H1 (cell line): ENCODE results near the gene SKAP1. TPM values are rescaled to one million over a fixed set of nuclear protein-coding genes. Genes with fewer than 3 reads are reported as not detected.

ENCODE experiments used
- CTCF ChIA-PET: fragments of 300-600 bp; sonication (Branson Sonifier 250); formaldehyde crosslinking; loops from one replicate; lab custom pipeline; 2021; ENCODE audit not compliant: partially characterized antibody; lab: Charles Lee
- POLR2A ChIA-PET: fragments of 300-600 bp; sonication (Branson Sonifier 250); formaldehyde crosslinking; loops from one replicate; lab custom pipeline; 2021; ENCODE audit warnings: inconsistent platforms; ENCODE audit not compliant: partially characterized antibody; lab: Charles Lee
- DNase-seq, 2 experiments: peaks; one replicate each; pipeline versions ENCODE4 v3.0.0 to v3.0.0-alpha.2; 2010 to 2022; ENCODE audit warnings: low spot score in 2 of 2, low read depth in 1 of 2, mixed read lengths in 1 of 2
- FAIRE-seq: peaks from 2 replicates; lab custom pipeline; 2011; peaks lifted over from hg19 to GRCh38; lab: Jason Lieb, UNC
- H2AFZ ChIP-seq: 2 replicates; pipeline ENCODE4 v1.8.1; 2012; ENCODE audit warnings: low read length, inconsistent platforms
- H2AK5ac ChIP-seq: 2 replicates; pipeline ENCODE4 v1.6.1; 2013; ENCODE audit warnings: low read depth, low read length
- H2BK120ac ChIP-seq: replicated peaks from 2 replicates; pipeline ENCODE3; 2013; ENCODE audit warnings: low read depth, low read length, inconsistent platforms
- H2BK12ac ChIP-seq: 2 replicates; pipeline ENCODE4 v1.6.1; 2013; ENCODE audit warnings: low read depth, low read length
- H2BK15ac ChIP-seq: 2 replicates; pipeline ENCODE4 v1.6.1; 2013; ENCODE audit warnings: low read length
- H2BK20ac ChIP-seq: 2 replicates; pipeline ENCODE4 v1.6.1; 2013; ENCODE audit warnings: low read length
- H2BK5ac ChIP-seq: 2 replicates; pipeline ENCODE4 v1.6.1; 2013; ENCODE audit warnings: low read depth, low read length
- H3K14ac ChIP-seq: 2 replicates; pipeline ENCODE4 v1.6.1; 2013; ENCODE audit warnings: inconsistent platforms; ENCODE audit not compliant: insufficient read length
- H3K18ac ChIP-seq: 2 replicates; pipeline ENCODE4 v1.6.1; 2013; ENCODE audit warnings: low read length; ENCODE audit errors: extremely low read depth
- H3K23ac ChIP-seq: 2 replicates; pipeline ENCODE4 v1.6.1; 2013; ENCODE audit warnings: inconsistent platforms; ENCODE audit not compliant: insufficient read length
- H3K23me2 ChIP-seq: 2 replicates; pipeline ENCODE4 v1.6.1; 2013; ENCODE audit warnings: low read depth, low read length
- H3K27ac ChIP-seq: 2 replicates; pipeline ENCODE4 v1.6.1; 2011; ENCODE audit warnings: low read depth, low read length, inconsistent platforms
- H3K27me3 ChIP-seq, 4 experiments: replicated peaks in 1 of 4; 1 replicate in 1 of 4; 2 replicates in 3 of 4; pipeline versions ENCODE4 v1.6.1 to v1.8.1; 2011 to 2013; ENCODE audit warnings: low read length in 3 of 4, mild to moderate bottlenecking in 3 of 4, inconsistent platforms in 2 of 4, mixed read lengths in 2 of 4, moderate library complexity in 1 of 4; ENCODE audit not compliant: control insufficient read depth in 3 of 4, insufficient read depth in 3 of 4; ENCODE audit errors: extremely low read depth in 1 of 4
- H3K36me3 ChIP-seq, 4 experiments: 2 replicates each; pipeline versions ENCODE4 v1.6.1 to v1.8.1; 2011 to 2013; ENCODE audit warnings: mild to moderate bottlenecking in 4 of 4, low read length in 3 of 4, moderate library complexity in 2 of 4, control low read depth in 1 of 4, inconsistent platforms in 1 of 4; ENCODE audit not compliant: insufficient read depth in 4 of 4, control insufficient read depth in 2 of 4
- H3K4ac ChIP-seq: replicated peaks from 2 replicates; pipeline ENCODE3; 2013; ENCODE audit warnings: low read length, low read depth, mixed read lengths, inconsistent platforms; ENCODE audit not compliant: insufficient read length
- H3K4me1 ChIP-seq, 4 experiments: replicated peaks in 1 of 4; 1 replicate in 1 of 4; 2 replicates in 3 of 4; pipeline versions ENCODE4 v1.6.1 to v1.8.1; 2011 to 2013; ENCODE audit warnings: low read length in 3 of 4, inconsistent platforms in 2 of 4, mixed read lengths in 1 of 4; ENCODE audit not compliant: insufficient read depth in 4 of 4, control insufficient read depth in 3 of 4
- H3K4me2 ChIP-seq, 2 experiments: 2 replicates each; pipeline versions ENCODE4 v1.6.1 to v1.8.1; 2011 to 2013; ENCODE audit warnings: low read depth in 2 of 2, low read length in 2 of 2, control low read depth in 1 of 2, inconsistent platforms in 1 of 2, mild to moderate bottlenecking in 1 of 2; ENCODE audit not compliant: insufficient read depth in 1 of 2
- H3K4me3 ChIP-seq, 4 experiments: fragments of 200-600, 300-600 bp in 1 of 4; sonication (generic), shearing (Covaris generic), sonication (Bioruptor Twin) in 1 of 4; 2 replicates each; pipeline versions ENCODE4 v1.5.1 to v1.8.1; 2011 to 2016; ENCODE audit warnings: low read length in 4 of 4, low read depth in 3 of 4, control low read depth in 2 of 4, inconsistent platforms in 2 of 4, mild to moderate bottlenecking in 2 of 4, mixed read lengths in 1 of 4, moderate library complexity in 1 of 4; ENCODE audit not compliant: insufficient read depth in 2 of 4; ENCODE audit errors: extremely low read depth in 1 of 4
- H3K56ac ChIP-seq: replicated peaks from 2 replicates; pipeline ENCODE3; 2013; ENCODE audit warnings: low read depth, mild to moderate bottlenecking, mixed read lengths, low read length, inconsistent platforms; ENCODE audit not compliant: insufficient read length
- H3K79me1 ChIP-seq: 2 replicates; pipeline ENCODE4 v1.6.1; 2013; ENCODE audit warnings: low read depth, low read length, control low read depth
- H3K79me2 ChIP-seq, 2 experiments: 2 replicates each; pipeline versions ENCODE4 v1.6.1 to v1.8.1; 2012 to 2013; ENCODE audit warnings: low read length in 2 of 2, mild to moderate bottlenecking in 2 of 2, inconsistent platforms in 1 of 2; ENCODE audit not compliant: insufficient read depth in 2 of 2, control insufficient read depth in 1 of 2
- H3K9ac ChIP-seq, 4 experiments: replicated peaks in 1 of 4; 1 replicate in 1 of 4; 2 replicates in 3 of 4; pipeline versions ENCODE4 v1.6.1 to v1.8.1; 2011 to 2013; ENCODE audit warnings: low read depth in 3 of 4, low read length in 3 of 4, control low read depth in 2 of 4, mild to moderate bottlenecking in 2 of 4, moderate library complexity in 2 of 4, inconsistent platforms in 1 of 4; ENCODE audit errors: extremely low read depth in 1 of 4
- H3K9me3 ChIP-seq, 2 experiments: 2 replicates each; pipeline versions ENCODE4 v1.6.1 to v1.8.1; 2012 to 2013; ENCODE audit warnings: mild to moderate bottlenecking in 2 of 2, moderate library complexity in 2 of 2, control low read depth in 1 of 2, inconsistent platforms in 1 of 2, low read depth in 1 of 2, low read length in 1 of 2, mixed read lengths in 1 of 2; ENCODE audit not compliant: insufficient read depth in 2 of 2
- H4K20me1 ChIP-seq, 2 experiments: replicated peaks in 1 of 2; 2 replicates each; pipeline versions ENCODE3 to v1.8.1; 2011 to 2013; ENCODE audit warnings: inconsistent platforms in 2 of 2, low read length in 2 of 2, mild to moderate bottlenecking in 1 of 2; ENCODE audit not compliant: insufficient read depth in 2 of 2, control insufficient read depth in 1 of 2
- H4K5ac ChIP-seq: 2 replicates; pipeline ENCODE4 v1.6.1; 2013; ENCODE audit warnings: low read length, low read depth, mixed read lengths, inconsistent platforms; ENCODE audit not compliant: insufficient read length
- H4K8ac ChIP-seq: 2 replicates; pipeline ENCODE4 v1.8.0; 2013; ENCODE audit warnings: mild to moderate bottlenecking, moderate library complexity, low read length, inconsistent platforms; ENCODE audit not compliant: insufficient read depth; ENCODE audit errors: extremely low read depth
- H4K91ac ChIP-seq: replicated peaks from 2 replicates; pipeline ENCODE3; 2013; ENCODE audit warnings: low read length, mixed read lengths, inconsistent platforms; ENCODE audit not compliant: insufficient read length
- JUN ChIP-seq: IDR thresholded peaks from 2 replicates; pipeline ENCODE4 v1.6.1; 2011; ENCODE audit warnings: low read depth, mild to moderate bottlenecking, improper control_type of control experiment, low read length
- RBBP5 ChIP-seq: IDR thresholded peaks from 2 replicates; pipeline ENCODE4 v1.7.1; 2012; ENCODE audit warnings: low read depth, mild to moderate bottlenecking, inconsistent platforms, low read length, moderate library complexity, borderline replicate concordance
- SAP30 ChIP-seq: fragments of 300-600 bp; sonication (generic); IDR thresholded peaks from 2 replicates; pipeline ENCODE4 v1.7.1; 2012; ENCODE audit warnings: low read length, moderate library complexity, mild to moderate bottlenecking, inconsistent platforms; ENCODE audit not compliant: insufficient read depth, insufficient replicate concordance
- TBP ChIP-seq: IDR thresholded peaks from 2 replicates; pipeline ENCODE4 v1.6.1; 2011; ENCODE audit warnings: low read depth, low read length, improper control_type of control experiment
- WGBS, 2 experiments: shearing (Covaris generic) in 1 of 2; methylation state at CpG; one replicate each; pipeline versions ENCODE4 v1.1.6 to v1.1.7; 2013 to 2015; ENCODE audit warnings: low lambda C conversion rate in 2 of 2, mixed read lengths in 2 of 2, inconsistent platforms in 1 of 2, low coverage in 1 of 2, missing lambda C conversion rate in 1 of 2; ENCODE audit not compliant: insufficient replicate concordance in 2 of 2, insufficient coverage in 1 of 2, insufficient read length in 1 of 2; ENCODE audit errors: extremely low coverage in 1 of 2, missing lambda C conversion rate in 1 of 2; 5-methylcytosine and 5-hydroxymethylcytosine counted together
- polyA plus RNA-seq, 7 experiments: library from polyadenylated mRNA; depleted of rRNA in 3 of 7; stranded (reverse) in 5 of 7; unstranded in 2 of 7; fragments of >200 nt in 5 of 7; fragments of 200-250 nt in 2 of 7; gene quantifications; 1 replicate in 5 of 7; 2 replicates in 1 of 7; 4 replicates in 1 of 7; pipeline versions ENCODE4 v1.2.1 to v1.2.3, GENCODE V29; 2011 to 2013; ENCODE audit warnings: missing spikeins in 2 of 7, mixed read lengths in 2 of 7
- total RNA-seq: library from RNA; stranded (reverse); fragmentation: NEBNext Ultra II Directional; extraction: Animal tissue kit (Norgen Biotek cat#: 25700); gene quantifications from 2 replicates; pipeline ENCODE4 v1.2.1, GENCODE V29; 2021

The SKAP1 gene
- total and polyA plus RNA-seq, 2 of the 8 experiments (the other 6 are each of a cell fraction or from before 2014, with no cell fraction given) = not detected

- no peaks in the 10 kb centered on the region; a peak in 1 of 7 replicates for H3K4me1 ChIP-seq
- FAIRE-seq (no peak), DNase-seq (no peak)
- no peak overlapping the region for H2AK5ac ChIP-seq
- no peaks in the 10 kb centered on the region for H3K27me3 ChIP-seq
- no peak overlapping the region for H2BK5ac ChIP-seq
- H4K5ac ChIP-seq = no peak overlapping the region
- peak overlapping the region in 2 of 4 experiments; percentile 5 to 65; a peak in 3 of 7 replicates for H3K9ac ChIP-seq
- H2BK120ac ChIP-seq = no peak overlapping the region
- H3K9me3 ChIP-seq = no peaks in the 10 kb centered on the region
- H3K27ac ChIP-seq = no peak overlapping the region
- H3K56ac ChIP-seq = no peak overlapping the region
- H2BK20ac ChIP-seq = no peak overlapping the region
- H3K4ac ChIP-seq = no peak overlapping the region
- peak overlapping the region; percentile 98 for H2AFZ ChIP-seq
- no peak overlapping the region for H2BK12ac ChIP-seq
- H4K20me1 ChIP-seq = no peaks in the 10 kb centered on the region
- peaks cover 10% of the 10 kb centered on the region for H3K23me2 ChIP-seq
- no peaks in the 10 kb centered on the region for H3K36me3 ChIP-seq
- H3K23ac ChIP-seq = no peak overlapping the region
- peak overlapping the region; percentile 81; the same call in 1 of the 2 replicates for H2BK15ac ChIP-seq
- peak overlapping the region; percentile 87 to 91 for H3K4me2 ChIP-seq
- 0 out of 2 replicates have a peak overlapping the region, but pooled peaks have one; percentile 11 for H4K8ac ChIP-seq
- TF ChIP-seq TBP (no peak), SAP30 (no peak), RBBP5 (no peak), JUN (no peak)
- POLR2A ChIA-PET = interaction anchor here (1.0 to 4.6 kb wide), 11 partner anchors 9 to 165 kb away, joined by 3 to 36 read pairs (median 4); partner anchors contain the start of genes NFE2L1 and PNPO
- no peak overlapping the region for H4K91ac ChIP-seq
- no peaks in the 10 kb centered on the region for H3K79me1 ChIP-seq
- peaks cover 4 to 36% of the 10 kb centered on the region in 2 experiments for H3K79me2 ChIP-seq
- WGBS, 2 experiments = 81% methylated on average over 13 of the region's 13 CpGs; no CpG with 5 or more reads in 1 of the 2 experiments
- H3K18ac ChIP-seq = no peak overlapping the region
- H3K14ac ChIP-seq = no peak overlapping the region
- peak overlapping the region; percentile 82 to 95 (median 88) for H3K4me3 ChIP-seq
- CTCF ChIA-PET = interaction anchor here (0.9 to 6.0 kb wide), 9 partner anchors 10 to 111 kb away, joined by 3 to 33 read pairs (median 11); no protein-coding TSS in a partner anchor
Measured at GRCh38 chr17:48106802-48107136, 323.2 kb downstream of the SKAP1 start.
